SK-N-MC (cell line): ENCODE results near the gene CDK5RAP1.

Experiments used
- DNase-seq: peaks from one replicate; pipeline ENCODE4 v3.0.0-alpha.2; 2011; ENCODE audit warnings: low read depth, low spot score
- H3K27ac ChIP-seq: fragments of 200-600 bp; sonication (generic); 2 replicates; pipeline ENCODE4 v1.5.1; 2016; ENCODE audit warnings: mixed run types
- H3K36me3 ChIP-seq: fragments of 200-600 bp; sonication (generic); 2 replicates; pipeline ENCODE4 v1.6.1; 2017; ENCODE audit warnings: antibody characterized with exemption, low read length, mixed read lengths; ENCODE audit not compliant: insufficient read depth
- H3K4me3 ChIP-seq: fragments of 200-600 bp; sonication (generic); 2 replicates; pipeline ENCODE4 v1.5.1; 2016
- H3K9ac ChIP-seq: fragments of 200-600 bp; sonication (generic); 2 replicates; pipeline ENCODE4 v1.8.0; 2017; ENCODE audit warnings: mixed run types, mixed read lengths; ENCODE audit not compliant: insufficient read length
- H3K9me3 ChIP-seq: fragments of 200-600 bp; sonication (generic); 2 replicates; pipeline ENCODE4 v1.6.1; 2017; ENCODE audit warnings: low read depth, mild to moderate bottlenecking, antibody characterized with exemption, low read length, moderate library complexity, mixed read lengths
- EZH2 ChIP-seq: fragments of 200-600 bp; sonication (generic); IDR thresholded peaks from one replicate; pipeline ENCODE4 v1.6.1; 2017; ENCODE audit warnings: antibody characterized with exemption
- FOXP2 ChIP-seq: optimal IDR thresholded peaks from 2 replicates; pipeline ENCODE3; 2011; ENCODE audit warnings: mild to moderate bottlenecking, moderate library complexity; ENCODE audit not compliant: insufficient read depth; ENCODE audit errors: extremely low read length, control extremely low read depth
- POLR2AphosphoS5 ChIP-seq: IDR thresholded peaks from 2 replicates; pipeline ENCODE4 v1.6.1; 2012; ENCODE audit warnings: mild to moderate bottlenecking, low read depth, low read length, borderline replicate concordance

The CDK5RAP1 gene

GRCh38 chr20:33373735-33374605, 27.3 kb downstream of the CDK5RAP1 start:
- Histone ChIP-seq H3K9ac (no peak overlapping the region), H3K4me3 (no peak overlapping the region), H3K36me3 (peaks cover 47% of the 10 kb centered on the region), H3K27ac (no peak overlapping the region), H3K9me3 (no peaks in the 10 kb centered on the region)
- no peak for DNase-seq
- no peak for TF ChIP-seq FOXP2
- no peak for TF ChIP-seq EZH2
- no peak for TF ChIP-seq POLR2AphosphoS5

GRCh38 chr20:33372993-33373441, 28.3 kb downstream of the CDK5RAP1 start:
- TF ChIP-seq POLR2AphosphoS5 (no peak), EZH2 (no peak), FOXP2 (no peak)
- H3K27ac ChIP-seq = no peak overlapping the region
- DNase-seq = no peak
- no peaks in the 10 kb centered on the region for H3K9me3 ChIP-seq
- no peak overlapping the region for H3K4me3 ChIP-seq
- no peak overlapping the region for H3K9ac ChIP-seq
- peaks cover 39% of the 10 kb centered on the region for H3K36me3 ChIP-seq

- Histone ChIP-seq H3K36me3 (peaks cover 54% of the 10 kb centered on the region), H3K9me3 (no peaks in the 10 kb centered on the region), H3K4me3 (no peak overlapping the region), H3K27ac (peak overlapping the region; percentile 13; the same call in 1 of the 2 replicates), H3K9ac (no peak overlapping the region)
- no peak for DNase-seq
- no peak for TF ChIP-seq EZH2
- no peak for TF ChIP-seq POLR2AphosphoS5
- TF ChIP-seq FOXP2 = no peak
These were observed 31.0 kb downstream of the CDK5RAP1 start for GRCh38 chr20:33370291-33370690.

GRCh38 chr20:33362898-33363297, 38.4 kb downstream of the CDK5RAP1 start:
- Histone ChIP-seq H3K36me3 (peaks cover 58% of the 10 kb centered on the region), H3K4me3 (no peak overlapping the region), H3K27ac (no peak overlapping the region), H3K9me3 (no peaks in the 10 kb centered on the region), H3K9ac (no peak overlapping the region)
- DNase-seq = no peak
- TF ChIP-seq FOXP2 = no peak
- no peak for TF ChIP-seq EZH2
- no peak for TF ChIP-seq POLR2AphosphoS5

- H3K36me3 ChIP-seq = peaks cover 35% of the 10 kb centered on the region; the same call in 1 of the 2 replicates
- TF ChIP-seq FOXP2 (no peak), POLR2AphosphoS5 (no peak), EZH2 (no peak)
These were observed 41.7 kb downstream of the CDK5RAP1 start for GRCh38 chr20:33359399-33360261.

GRCh38 chr20:33353013-33353402, 48.3 kb downstream of the CDK5RAP1 start:
- H3K9me3 ChIP-seq = no peaks in the 10 kb centered on the region
- H3K27ac ChIP-seq = no peak overlapping the region
- no peak overlapping the region for H3K4me3 ChIP-seq
- no peak for DNase-seq
- TF ChIP-seq POLR2AphosphoS5 (no peak), EZH2 (no peak), FOXP2 (no peak)
- H3K36me3 ChIP-seq = 0 out of 2 replicates have a peak, but pooled peaks cover 4% of the 10 kb centered on the region
- no peak overlapping the region for H3K9ac ChIP-seq

More at GRCh38 chr20:33359399-33360261, 41.7 kb downstream of the CDK5RAP1 start:
- H3K9me3 ChIP-seq = no peaks in the 10 kb centered on the region
- DNase-seq = no peak
- H3K4me3 ChIP-seq = no peak overlapping the region
- H3K27ac ChIP-seq = no peak overlapping the region
- H3K9ac ChIP-seq = no peak overlapping the region

- Histone ChIP-seq H3K9ac (no peak overlapping the region), H3K9me3 (no peaks in the 10 kb centered on the region), H3K36me3 (0 out of 2 replicates have a peak, but pooled peaks cover 2% of the 10 kb centered on the region), H3K4me3 (no peak overlapping the region), H3K27ac (no peak overlapping the region)
- no peak for TF ChIP-seq EZH2
- TF ChIP-seq FOXP2 = no peak
- TF ChIP-seq POLR2AphosphoS5 = no peak
- DNase-seq = no peak
These were observed 48.9 kb downstream of the CDK5RAP1 start for GRCh38 chr20:33352258-33353012.

GRCh38 chr20:33351696-33352095, 49.6 kb downstream of the CDK5RAP1 start:
- Histone ChIP-seq H3K9me3 (no peaks in the 10 kb centered on the region), H3K9ac (no peak overlapping the region), H3K36me3 (no peaks in the 10 kb centered on the region), H3K4me3 (no peak overlapping the region), H3K27ac (no peak overlapping the region)
- TF ChIP-seq FOXP2 (no peak), POLR2AphosphoS5 (no peak), EZH2 (no peak)
- DNase-seq = no peak
